NCI-H2227 (cell line): ENCODE data around the gene MRPL22.
"Not testable (repeated sequence)": the region's sequence is repeated elsewhere in the genome, so short reads cannot be mapped to it uniquely, and the experiment has no call there.

Experiments used
- DNase-seq: peaks from one replicate; lab custom pipeline; 2025; ENCODE audit not compliant: unreplicated experiment; lab: John Stamatoyannopoulos, UW

MRPL22 gene

DNA sequence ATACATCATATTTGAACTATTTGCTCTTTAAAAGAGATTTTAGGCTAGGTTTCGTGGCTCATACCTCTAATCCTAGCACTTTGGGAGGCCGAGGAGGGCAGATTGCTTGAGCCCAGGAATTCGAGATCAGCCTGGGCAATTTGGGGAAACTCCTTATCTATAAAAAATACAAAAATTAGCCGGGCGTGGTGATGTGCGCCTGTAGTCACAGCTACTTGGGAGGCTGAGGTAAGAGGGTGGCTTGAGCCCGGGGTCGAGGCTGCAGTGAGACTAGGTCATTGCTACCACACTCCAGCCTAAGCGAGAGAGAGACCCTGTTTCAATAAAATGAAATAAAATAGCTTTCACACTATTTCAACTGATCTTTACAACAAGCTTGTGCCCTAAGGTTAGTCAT is 500 bp upstream of the MRPL22 start:
- DNase-seq: no peak

DNA sequence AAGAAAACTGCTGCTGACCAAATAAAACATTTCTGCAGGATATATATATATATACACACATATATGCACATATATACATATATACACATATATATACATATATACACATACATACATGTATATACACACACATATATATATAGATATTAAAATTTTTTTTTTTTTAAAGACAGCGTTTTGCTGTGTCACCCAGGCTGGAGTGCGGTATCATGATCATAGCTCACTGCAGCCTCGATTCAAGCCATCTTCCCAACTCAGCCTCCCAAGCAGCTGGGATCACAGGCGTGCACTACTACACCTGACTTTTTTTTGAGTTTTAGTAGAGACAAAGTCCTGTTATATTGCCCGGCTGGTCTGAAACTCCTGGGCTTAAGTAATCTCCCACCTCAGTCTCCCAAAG is 2.7 kb downstream of the MRPL22 start:
- no peak for DNase-seq

DNA sequence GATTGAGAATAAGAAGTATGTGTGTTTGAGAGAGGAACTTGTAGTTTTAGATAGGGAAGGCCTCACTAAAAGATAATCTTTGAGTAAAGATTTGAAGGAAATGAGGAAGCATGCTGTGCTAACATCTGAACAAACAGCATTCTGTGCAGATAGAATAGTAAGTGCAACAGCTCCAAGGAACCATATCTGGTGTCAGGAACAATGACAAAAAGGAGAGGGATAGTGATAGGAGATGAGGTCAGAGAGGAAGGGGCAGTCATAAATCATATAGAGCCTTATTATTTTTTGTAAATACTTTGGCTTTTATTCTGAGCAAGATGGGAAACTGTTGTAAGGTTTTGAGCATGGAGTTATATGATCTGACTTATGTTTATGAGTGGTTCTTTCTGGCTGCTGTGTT is 3.8 kb downstream of the MRPL22 start:
- DNase-seq: no peak

DNA sequence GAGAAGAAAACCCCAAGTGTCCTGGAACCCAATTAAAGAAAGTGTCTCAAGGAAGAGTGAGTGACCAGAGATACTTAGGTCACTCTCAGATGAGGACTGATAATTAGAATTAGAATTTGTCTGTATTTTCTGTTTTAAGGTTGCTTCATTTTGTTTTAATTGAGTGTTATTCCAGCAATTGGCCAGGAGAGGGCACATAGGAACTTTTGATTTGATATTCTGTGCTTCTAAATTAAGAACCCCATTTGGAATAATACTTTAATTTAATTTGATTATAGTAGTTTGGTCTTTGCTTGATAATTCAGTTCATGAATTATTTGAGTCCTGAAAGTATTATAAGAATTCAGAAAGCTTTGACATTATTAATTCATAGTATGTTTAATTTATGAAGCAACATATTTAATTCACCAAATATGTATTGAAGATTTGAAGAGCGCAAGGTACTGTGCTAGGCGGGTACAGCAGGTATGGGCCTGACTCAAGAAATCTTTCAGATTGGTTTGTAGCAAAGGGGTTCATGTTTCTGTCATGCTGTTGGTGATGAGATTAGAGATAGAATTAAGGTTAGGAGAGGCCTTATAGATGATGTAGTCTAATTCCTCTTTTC is 4.9 kb downstream of the MRPL22 start:
- DNase-seq: no peak

DNA sequence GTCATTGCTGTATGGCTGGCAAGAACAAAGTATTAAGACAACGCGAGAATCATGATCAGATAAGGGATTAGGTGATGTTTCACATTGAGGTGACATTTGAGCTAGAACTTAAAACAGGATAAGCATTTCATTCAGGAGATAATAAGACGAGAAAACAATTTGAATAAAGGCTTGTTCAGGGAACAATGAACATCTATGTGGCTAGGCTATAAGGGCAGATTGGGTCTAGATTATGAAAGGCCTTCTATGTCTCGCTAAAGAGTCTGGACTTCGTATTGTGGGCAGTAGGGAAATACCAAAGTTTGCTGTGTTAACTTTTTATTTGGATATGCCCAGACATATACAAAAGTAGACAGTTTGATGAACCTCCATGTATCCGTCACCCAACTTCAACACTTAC is 6.9 kb downstream of the MRPL22 start:
- DNase-seq: no peak

DNA sequence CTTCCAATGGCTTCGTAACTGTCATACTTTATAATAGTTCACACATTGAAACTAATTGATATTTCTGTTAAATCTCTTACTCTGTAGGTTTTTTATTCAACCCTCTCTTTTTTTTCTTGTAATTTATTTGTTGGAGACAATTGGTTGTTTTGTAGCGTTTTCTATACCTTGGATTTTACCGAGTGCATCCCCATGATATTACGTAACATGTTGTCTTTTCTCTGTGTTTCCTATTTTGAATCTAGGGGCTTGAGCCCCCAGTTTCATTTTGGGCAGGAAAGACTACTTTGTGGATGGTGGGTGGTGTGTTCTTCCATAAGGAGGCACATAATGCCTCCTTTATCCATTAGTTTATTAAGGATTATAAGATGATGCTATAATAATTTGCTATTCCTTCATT is 7.4 kb downstream of the MRPL22 start:
- no peak for DNase-seq

DNA sequence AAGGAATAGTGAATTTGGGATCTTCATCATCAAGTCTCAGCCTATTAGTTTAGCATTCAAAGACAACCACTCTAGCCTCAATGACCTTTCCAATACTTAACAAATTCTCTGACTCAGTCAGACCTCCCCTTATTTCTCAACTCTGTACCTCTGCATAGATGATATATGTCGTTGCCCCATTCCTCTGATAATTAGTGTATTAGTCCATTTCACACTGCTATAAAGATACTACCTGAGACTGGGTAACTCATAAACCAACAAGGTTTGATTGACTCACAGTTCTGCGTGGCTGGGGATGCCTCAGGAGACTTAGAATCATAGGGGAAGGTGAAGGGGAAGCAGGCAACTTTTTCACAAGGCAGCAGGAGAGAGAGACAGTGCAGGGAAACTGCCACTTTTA is 8.9 kb downstream of the MRPL22 start:
- DNase-seq: no peak

DNA sequence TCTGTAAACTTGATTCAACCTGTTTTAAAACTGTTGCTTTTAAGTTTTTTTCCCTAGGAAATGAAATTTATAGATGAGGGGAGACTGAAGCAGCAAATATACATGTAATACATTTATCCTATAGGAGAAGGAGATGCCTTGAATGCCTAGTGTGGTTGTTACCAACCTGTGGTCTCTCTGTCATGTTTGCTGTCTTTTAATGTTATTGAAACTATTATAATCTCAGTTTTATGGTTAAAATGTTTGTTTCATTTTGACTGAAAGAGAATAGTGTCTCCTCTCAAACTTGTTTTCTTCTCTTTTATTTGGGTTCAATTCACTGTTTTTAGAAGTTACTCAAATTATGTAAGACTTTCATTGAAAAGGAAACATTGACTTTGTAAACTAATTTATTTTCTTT is 15.8 kb downstream of the MRPL22 start:
- DNase-seq: no peak

DNA sequence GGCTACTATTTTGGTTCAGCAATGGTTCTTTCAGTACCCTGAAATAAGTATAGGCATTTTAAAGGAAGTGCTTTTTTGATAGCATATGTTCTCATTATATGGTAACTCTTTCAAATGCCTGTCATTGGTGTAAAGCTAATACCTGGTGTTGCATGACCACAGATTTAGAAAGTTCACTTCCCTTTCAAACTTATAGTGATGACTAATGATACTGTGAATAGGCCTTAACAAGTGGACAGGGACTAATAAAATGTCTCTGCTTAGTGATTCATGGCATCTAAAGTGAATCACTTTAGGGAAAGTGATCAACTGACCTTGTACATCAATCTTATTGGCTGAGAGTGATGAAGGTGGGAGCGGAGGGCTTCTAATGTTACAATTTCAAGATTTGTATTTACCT is 21.6 kb downstream of the MRPL22 start:
- DNase-seq: no peak

DNA sequence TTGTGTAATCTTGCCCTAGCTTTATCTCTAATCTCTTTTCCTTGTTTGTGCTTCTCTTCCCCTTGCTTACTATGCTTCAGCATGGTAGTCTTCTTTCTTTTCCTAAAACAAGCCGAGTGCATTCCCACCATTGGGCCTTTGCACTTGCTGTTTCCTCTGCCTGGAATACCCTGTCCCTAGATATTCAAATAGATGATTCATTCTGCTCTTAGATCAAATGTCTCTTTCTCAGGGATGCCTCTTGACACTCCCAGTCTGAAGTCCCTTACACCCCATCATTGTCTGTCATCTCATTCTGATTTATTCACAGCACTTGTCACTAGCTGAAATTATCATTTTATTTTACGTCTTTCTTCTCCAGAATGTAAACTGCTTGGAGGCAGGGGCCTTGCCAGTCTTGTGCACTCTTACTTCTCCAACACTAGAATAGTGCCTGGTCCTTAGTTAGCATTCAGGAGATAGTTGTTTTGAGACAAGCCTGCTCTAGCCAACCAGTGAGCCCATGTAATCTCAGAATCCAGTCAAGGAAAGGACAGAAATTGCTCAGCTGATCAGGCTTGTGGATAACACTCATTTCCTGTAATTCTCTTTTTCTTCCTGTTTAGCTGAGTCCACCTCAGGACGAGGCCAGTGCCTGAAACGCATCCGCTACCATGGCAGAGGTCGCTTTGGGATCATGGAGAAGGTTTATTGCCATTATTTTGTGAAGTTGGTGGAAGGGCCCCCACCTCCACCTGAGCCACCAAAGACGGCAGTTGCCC is 25.4 kb downstream of the MRPL22 start:
- DNase-seq: no peak

DNA sequence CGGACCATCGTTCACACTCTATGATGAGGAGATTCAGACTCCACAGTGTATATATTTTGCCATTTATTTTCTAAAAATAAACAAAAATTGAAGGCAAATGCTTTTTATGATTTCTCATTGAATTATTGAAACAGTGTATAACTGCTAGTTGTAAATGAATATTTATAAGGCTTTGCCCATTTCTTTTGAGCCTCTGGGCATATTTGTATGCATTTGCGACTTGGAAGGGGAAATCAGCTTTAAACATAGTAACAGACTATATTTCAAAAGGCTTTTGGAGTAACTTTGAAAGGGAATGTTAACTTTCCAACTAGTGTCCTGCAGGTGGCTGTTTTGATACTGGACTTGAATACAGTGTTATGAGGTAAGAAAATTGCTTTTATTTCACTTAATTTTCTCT is 26.0 kb downstream of the MRPL22 start:
- no peak for DNase-seq

DNA sequence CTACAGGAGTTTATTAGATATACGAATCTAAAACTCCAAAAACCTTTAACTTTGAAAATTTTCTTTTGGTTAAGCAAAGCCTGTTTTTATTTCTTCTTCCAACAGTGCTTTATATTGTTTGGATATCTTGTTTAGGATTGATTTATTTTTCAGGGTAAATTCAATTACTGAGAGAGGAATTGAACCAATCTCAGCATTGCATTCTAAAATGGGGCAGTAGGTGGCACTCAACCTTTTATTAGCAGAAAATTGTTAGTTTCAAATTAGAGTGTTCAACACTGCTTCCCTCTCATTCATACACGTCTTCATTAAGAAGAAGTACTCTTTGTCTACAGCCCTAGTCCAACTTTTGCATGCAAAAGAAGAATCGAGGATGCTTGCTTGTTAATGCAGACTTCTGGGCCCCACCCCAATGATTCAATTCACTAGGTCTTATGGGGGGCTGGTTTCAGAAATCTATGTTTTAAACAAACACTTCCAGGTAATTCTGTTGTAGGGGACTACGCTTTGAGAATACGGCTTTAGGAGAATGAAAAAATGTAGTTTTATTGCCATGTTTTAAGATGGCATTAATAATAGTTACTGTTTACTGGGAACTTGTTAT is 26.6 kb downstream of the MRPL22 start:
- peak; percentile 1 for DNase-seq

DNA sequence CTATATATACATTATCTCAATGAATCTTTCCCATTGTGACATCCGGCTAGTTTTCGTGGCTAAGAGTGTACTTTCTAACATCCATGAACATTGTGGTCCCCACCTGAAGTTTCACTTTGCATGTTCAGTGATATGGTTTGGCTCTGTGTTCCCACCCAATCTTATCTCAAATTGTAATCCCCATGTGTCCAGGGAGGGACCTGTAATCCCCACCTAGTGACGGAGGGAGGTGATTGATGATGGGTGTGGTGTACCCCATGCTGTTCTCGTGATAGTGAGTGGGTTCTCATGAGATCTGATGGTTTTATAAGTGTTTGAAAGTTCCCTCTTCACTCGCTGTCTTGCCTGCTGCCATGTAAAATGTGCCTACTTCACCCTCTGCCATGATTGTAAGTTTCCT is 28.1 kb downstream of the MRPL22 start:
- no peak for DNase-seq

DNA sequence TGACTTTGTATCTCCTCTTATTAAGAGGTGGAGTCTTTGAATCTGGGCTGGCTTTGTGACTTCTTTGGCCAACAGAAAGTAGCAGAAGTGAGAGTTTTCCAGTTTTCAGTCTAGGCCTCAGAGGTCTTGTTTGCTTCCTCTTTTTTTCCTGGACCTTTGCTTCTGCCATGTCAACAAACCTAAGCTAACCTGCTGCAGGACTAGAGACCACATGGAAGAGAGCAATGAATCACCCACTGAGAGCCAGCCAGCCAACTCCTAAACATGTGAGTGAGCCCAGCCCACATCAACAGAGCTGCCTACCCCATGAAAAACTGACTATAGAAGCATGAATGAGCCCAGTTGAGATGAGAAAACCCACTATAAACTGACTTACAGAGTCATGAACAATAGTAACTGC is 29.9 kb downstream of the MRPL22 start:
- DNase-seq: no peak

DNA sequence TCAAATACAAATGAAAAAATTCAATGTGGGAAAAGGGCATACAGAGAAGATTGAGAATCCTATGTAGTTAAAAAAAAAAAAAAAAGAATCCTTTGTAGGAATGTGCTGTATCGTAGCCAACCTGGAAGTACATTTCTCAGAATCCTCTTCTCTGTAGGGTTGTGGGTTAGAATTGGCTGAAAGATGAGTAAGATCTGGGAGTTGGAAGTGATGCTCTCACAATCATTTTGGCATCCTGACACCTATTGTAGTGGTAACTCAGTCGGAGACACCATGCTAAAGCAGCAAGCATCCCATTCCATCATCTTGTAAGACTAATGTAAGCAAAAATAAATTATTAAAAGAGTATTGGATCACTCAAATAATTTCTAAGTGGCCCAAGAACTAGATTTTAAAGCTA is 30.6 kb downstream of the MRPL22 start:
- DNase-seq: no peak

DNA sequence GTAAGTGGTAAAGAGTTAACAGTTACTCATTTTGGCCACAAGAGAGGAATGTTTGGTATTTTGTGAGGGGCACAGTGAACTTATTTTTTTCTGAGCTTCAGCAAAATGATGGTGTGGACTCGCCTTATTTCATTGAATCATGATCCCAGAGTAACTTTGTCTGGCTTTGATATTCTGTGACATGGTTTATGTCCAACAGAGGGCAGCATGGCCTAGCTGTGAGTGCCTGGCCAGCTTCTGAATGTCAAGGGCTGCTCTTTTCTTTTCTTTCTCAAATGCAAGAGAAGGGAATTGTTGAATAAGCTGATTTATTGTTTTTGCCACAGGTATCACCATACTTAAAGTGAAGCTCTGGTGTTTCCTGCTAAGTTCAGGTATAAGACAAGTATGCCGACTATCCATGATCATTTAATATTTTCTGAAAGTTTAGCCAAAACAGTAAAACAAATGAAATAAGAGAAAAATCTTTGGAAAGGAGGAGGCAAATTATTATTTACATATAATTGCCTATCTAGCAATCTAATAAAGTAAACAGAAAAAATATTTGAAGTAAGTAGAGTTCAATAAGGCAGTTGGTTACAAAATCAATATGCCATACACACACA is 31.7 kb downstream of the MRPL22 start:
- peak; percentile 66 for DNase-seq

DNA sequence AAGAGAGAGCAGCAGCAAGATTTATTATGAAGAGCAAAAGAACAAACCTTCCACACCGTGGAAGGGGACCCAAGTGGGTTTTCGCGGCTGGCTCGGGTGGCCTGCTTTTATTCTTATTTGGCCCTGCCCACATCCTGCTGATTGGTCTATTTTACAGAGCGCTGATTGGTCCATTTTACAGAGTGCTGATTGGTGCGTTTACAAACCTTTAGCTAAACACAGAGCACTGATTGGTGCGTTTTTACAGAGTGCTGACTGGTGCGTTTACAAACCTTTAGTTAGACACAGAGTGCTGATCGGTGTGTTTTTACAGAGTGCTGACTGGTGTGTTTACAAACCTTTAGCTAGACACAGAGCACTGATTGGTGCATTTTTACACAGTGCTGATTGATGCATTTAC is 35.2 kb downstream of the MRPL22 start:
- not testable (repeated sequence) for DNase-seq

DNA sequence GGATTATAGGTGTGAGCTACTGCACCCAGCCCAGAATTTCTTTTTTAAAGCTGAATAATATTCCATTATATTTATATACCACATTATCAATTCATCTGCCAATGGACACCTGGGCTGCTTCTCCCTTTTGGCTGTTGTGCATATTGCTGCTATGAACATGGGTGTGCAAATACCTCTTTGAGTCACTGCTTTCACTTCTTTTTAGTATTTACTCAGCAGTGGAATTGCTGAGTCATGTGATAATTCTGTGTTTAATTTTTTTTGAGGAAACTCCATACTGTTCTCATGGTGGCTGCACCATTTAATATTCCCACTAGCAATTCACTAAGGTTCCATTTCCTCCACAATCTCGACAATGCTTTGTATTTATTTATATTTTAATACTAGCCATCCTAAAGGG is 36.5 kb downstream of the MRPL22 start:
- DNase-seq: no peak

DNA sequence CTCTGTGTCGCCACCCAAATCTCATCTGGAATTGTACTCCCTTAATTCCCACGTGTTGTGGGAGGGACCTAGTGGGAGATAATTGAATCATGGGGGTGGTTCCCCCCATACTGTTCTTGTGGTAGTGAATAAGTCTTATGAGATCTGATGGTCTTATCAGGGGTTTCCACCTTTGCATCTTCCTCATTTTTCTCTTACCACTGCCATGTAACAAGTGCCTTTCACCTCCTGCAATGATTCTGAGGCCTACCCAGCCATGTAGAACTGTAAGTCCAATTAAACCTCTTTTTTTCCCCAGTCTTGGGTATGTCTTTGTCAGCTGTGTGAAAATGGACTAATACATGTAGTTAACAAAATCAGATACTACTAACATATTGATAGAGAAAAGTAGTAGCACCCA is 37.4 kb downstream of the MRPL22 start:
- DNase-seq: not testable (repeated sequence)

DNA sequence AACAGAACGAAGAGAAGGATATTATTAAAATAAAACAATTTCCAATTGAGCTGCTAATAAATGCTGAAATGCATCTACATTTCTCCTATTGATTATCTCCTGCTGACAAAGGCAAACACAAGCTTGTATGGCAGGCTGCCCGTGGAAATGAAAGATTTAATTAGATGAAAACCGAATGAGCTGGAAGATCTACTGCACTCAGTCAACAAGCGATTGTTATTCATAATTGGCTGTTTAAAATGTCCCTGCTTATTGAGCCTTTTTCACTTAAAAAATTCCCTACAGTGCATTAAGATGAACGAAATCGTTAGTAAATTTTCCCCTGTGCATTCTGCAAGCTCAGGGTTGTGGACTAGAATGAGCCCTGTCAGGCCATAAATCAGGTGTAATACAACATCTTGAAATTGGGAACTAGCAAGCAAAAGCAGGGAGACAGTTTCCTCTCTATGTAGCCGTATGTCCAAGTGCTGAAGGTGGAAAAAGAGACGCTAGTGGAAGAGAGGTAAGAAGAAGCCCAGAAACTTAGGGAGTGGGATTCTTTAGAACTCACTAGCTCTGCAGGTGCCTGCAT is 44.2 kb downstream of the MRPL22 start:
- DNase-seq: peak; percentile 7

DNA sequence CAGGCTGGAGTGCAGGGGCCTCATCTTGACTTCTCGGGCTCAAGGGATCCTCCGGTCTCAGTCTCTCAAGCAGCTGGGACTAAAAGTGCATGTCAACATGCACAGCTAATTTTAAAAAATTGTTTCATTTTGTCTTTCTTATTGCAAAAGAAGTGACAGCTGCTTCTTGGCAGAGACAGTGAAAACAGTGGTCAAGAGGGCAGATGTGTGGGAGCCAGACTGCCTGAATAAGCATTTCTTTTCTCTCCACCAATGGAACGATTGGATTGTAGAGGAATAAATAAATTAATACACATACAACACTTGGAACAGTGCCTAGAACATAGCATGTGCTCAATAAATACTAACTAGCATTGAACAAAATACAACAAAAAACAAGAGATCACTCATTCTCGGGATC is 45.3 kb downstream of the MRPL22 start:
- DNase-seq: no peak

DNA sequence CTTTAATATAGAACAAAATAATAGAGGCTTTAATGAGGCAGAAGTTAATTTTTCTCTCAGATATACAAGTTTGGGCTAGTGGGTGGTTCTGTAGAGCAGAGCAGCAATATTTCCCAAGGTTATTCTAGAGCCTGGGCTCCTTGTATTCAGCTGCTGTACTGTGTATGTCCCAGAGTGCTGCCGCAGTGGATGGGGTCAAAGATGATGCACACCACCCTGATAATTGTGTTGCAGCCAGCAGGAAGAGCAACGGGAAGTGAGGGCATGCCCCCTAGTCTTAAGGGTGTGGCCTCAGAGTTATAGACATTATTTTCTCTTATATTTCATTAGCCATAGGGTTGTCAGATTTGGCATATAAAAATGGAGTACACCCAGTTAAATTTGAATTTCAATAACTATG is 48.8 kb downstream of the MRPL22 start:
- no peak for DNase-seq
